Lower lobe of right lung (tissue), 2 donors: ENCODE results near the gene SORCS2. TPM values are rescaled to one million over a fixed set of nuclear protein-coding genes. Genes with fewer than 3 reads are reported as not detected.

Experiments used
- ATAC-seq, 2 donors: fragments of 200-7000 bp; cut with Tn5 transposase; one replicate each; pipeline ENCODE4 v1.9.1; 2020 to 2022; ENCODE audit warnings: mild to moderate bottlenecking in 2 of 2, moderate library complexity in 2 of 2
- DNase-seq: peaks from one replicate; pipeline ENCODE4 v3.0.0-alpha.2; 2020
- H3K27ac ChIP-seq: fragments of 200-600 bp; one replicate; pipeline ENCODE4 v1.8.0; 2022
- H3K27me3 ChIP-seq: fragments of 200-600 bp; one replicate; pipeline ENCODE4 v1.8.0; 2022; ENCODE audit warnings: low read depth
- H3K36me3 ChIP-seq: fragments of 200-600 bp; one replicate; pipeline ENCODE4 v1.8.0; 2022; ENCODE audit warnings: mild to moderate bottlenecking
- H3K4me1 ChIP-seq: fragments of 200-600 bp; one replicate; pipeline ENCODE4 v1.8.0; 2022
- H3K4me3 ChIP-seq: fragments of 200-600 bp; one replicate; pipeline ENCODE4 v1.8.0; 2022; ENCODE audit warnings: mild to moderate bottlenecking
- H3K9me3 ChIP-seq: fragments of 200-600 bp; one replicate; pipeline ENCODE4 v1.8.0; 2022
- CTCF ChIP-seq: fragments of 200-600 bp; IDR thresholded peaks from one replicate; pipeline ENCODE4 v1.8.0; 2022; ENCODE audit warnings: antibody characterized with exemption, mild to moderate bottlenecking
- intact Hi-C: fragments of 100-400 bp; cut with DNase I; formaldehyde crosslinking; loops from one replicate; pipeline ENCODE4 v1.11.0; 2022
- total RNA-seq: library from RNA; stranded (reverse); fragmentation: NEBNext Ultra II Directional; extraction: Animal tissue kit (Norgen Biotek cat#: 25700); gene quantifications from one replicate; pipeline ENCODE4 v1.2.1, GENCODE V29; 2021
- donor health status: DM: no; HTN: yes; CAD: no; lungs with severe emphysema.

The SORCS2 gene
- total RNA-seq, 1 donor from 2014 or later, result 5.8 TPM

GRCh38 chr4:7524064-7524682 lies 331.8 kb downstream of the SORCS2 start:
- no peak for ATAC-seq
- peaks cover 25% of the 10 kb centered on the region for H3K27me3 ChIP-seq

GRCh38 chr4:7524843-7525242 lies 332.5 kb downstream of the SORCS2 start:
- DNase-seq, result no peak
- peaks cover 21% of the 10 kb centered on the region for H3K27me3 ChIP-seq

More at GRCh38 chr4:7524064-7524682, 331.8 kb downstream of the SORCS2 start:
- Histone ChIP-seq H3K27ac (no peak overlapping the region), H3K36me3 (no peaks in the 10 kb centered on the region), H3K4me1 (no peaks in the 10 kb centered on the region), H3K4me3 (no peak overlapping the region), H3K9me3 (no peaks in the 10 kb centered on the region)
- DNase-seq, result no peak
- intact Hi-C loops, result no loop called here
- no peak for TF ChIP-seq CTCF

GRCh38 chr4:7526491-7526890 lies 334.2 kb downstream of the SORCS2 start:
- Histone ChIP-seq H3K36me3 (no peaks in the 10 kb centered on the region), H3K9me3 (no peaks in the 10 kb centered on the region), H3K27ac (no peak overlapping the region), H3K4me3 (no peak overlapping the region), H3K4me1 (no peaks in the 10 kb centered on the region), H3K27me3 (peaks cover 7% of the 10 kb centered on the region)
- ATAC-seq (no peak), DNase-seq (no peak)
- no peak for TF ChIP-seq CTCF
- intact Hi-C loops, result no loop called here

More at GRCh38 chr4:7524843-7525242, 332.5 kb downstream of the SORCS2 start:
- Histone ChIP-seq H3K4me1 (no peaks in the 10 kb centered on the region), H3K36me3 (no peaks in the 10 kb centered on the region), H3K27ac (no peak overlapping the region), H3K9me3 (no peaks in the 10 kb centered on the region), H3K4me3 (no peak overlapping the region)
- intact Hi-C loops, result no loop called here
- no peak for TF ChIP-seq CTCF
- no peak for ATAC-seq

GRCh38 chr4:7526929-7527535 lies 334.7 kb downstream of the SORCS2 start:
- no peak overlapping the region for H3K4me3 ChIP-seq
- H3K27me3 ChIP-seq, result peaks cover 4% of the 10 kb centered on the region
- intact Hi-C loops, result no loop called here
- no peaks in the 10 kb centered on the region for H3K36me3 ChIP-seq
- ATAC-seq, result no peak
- no peaks in the 10 kb centered on the region for H3K4me1 ChIP-seq
- no peak for DNase-seq
- no peak for TF ChIP-seq CTCF
- H3K27ac ChIP-seq, result no peak overlapping the region
- no peaks in the 10 kb centered on the region for H3K9me3 ChIP-seq

- ATAC-seq (no peak), DNase-seq (no peak)
- no peaks in the 10 kb centered on the region for H3K36me3 ChIP-seq
- no peak overlapping the region for H3K27ac ChIP-seq
- intact Hi-C loops, result no loop called here
- no peak overlapping the region for H3K4me3 ChIP-seq
- no peaks in the 10 kb centered on the region for H3K27me3 ChIP-seq
- no peaks in the 10 kb centered on the region for H3K9me3 ChIP-seq
- no peaks in the 10 kb centered on the region for H3K4me1 ChIP-seq
- TF ChIP-seq CTCF, result no peak
Measured at GRCh38 chr4:7529368-7530080, 337.2 kb downstream of the SORCS2 start.
